HepG2 (cell line): ENCODE data around the gene ARL15. TPM values are rescaled to one million over a fixed set of nuclear protein-coding genes. Genes with fewer than 3 reads are reported as not detected.
A peak's percentile ranks its signal among the peaks of the same experiment; 100 is the strongest.

Source experiments
- ATAC-seq: fragments of 200-7000 bp; cut with Tn5 transposase; 3 replicates; pipeline ENCODE4 v1.9.1; 2020; ENCODE audit warnings: mild to moderate bottlenecking, moderate library complexity
- BruUV-seq: library from RNA; stranded (reverse); fragments of 400-500 nt; replicated peaks from 2 replicates; lab custom pipeline; 2021; lab: Mats Ljungman, UMichigan
- CTCF ChIA-PET: fragments of 300-600 bp; formaldehyde crosslinking; extraction: SDS; loops from one replicate; lab custom pipeline; 2021; ENCODE audit warnings: low total read pairs, inconsistent platforms, low intra/inter-chr PET ratio; lab: Yijun Ruan, JAX
- POLR2A ChIA-PET: fragments of 350-600 bp; sonication (Branson Sonifier 250); formaldehyde crosslinking; loops from one replicate; lab custom pipeline; 2020; ENCODE audit warnings: antibody characterized with exemption, inconsistent platforms; lab: Yijun Ruan, JAX
- DNase-seq: peaks from one replicate; pipeline ENCODE4 v3.0.0-alpha.2; 2015; ENCODE audit warnings: low spot score
- FAIRE-seq: peaks from 3 replicates; lab custom pipeline; 2011; peaks lifted over from hg19 to GRCh38; lab: Jason Lieb, UNC
- H2AFZ ChIP-seq: one replicate; pipeline ENCODE4 v1.6.1; 2011; ENCODE audit warnings: low read length, inconsistent platforms
- H3K27ac ChIP-seq: fragments of 300-600 bp; 3 replicates; pipeline ENCODE4 v1.8.0; 2011; ENCODE audit warnings: mixed run types, mild to moderate bottlenecking, mixed read lengths, low read length, inconsistent platforms; ENCODE audit not compliant: insufficient read depth; ENCODE audit errors: extremely low read length
- H3K27me3 ChIP-seq, 2 experiments: fragments of 200-600 bp in 1 of 2; 2 replicates in 1 of 2; 3 replicates in 1 of 2; pipeline versions ENCODE4 v1.6.0 to v1.8.0; 2011; ENCODE audit warnings: low read length in 2 of 2, mild to moderate bottlenecking in 2 of 2, moderate library complexity in 2 of 2, inconsistent platforms in 1 of 2; ENCODE audit not compliant: insufficient read depth in 2 of 2, control insufficient read depth in 1 of 2
- H3K36me3 ChIP-seq, 2 experiments: fragments of 200-600 bp in 1 of 2; replicated peaks in 1 of 2; 2 replicates in 1 of 2; 3 replicates in 1 of 2; pipeline versions ENCODE4 v1.5.1 to v1.8.0; 2011; ENCODE audit warnings: low read length in 2 of 2, inconsistent platforms in 1 of 2; ENCODE audit not compliant: insufficient read depth in 2 of 2, control insufficient read depth in 1 of 2
- H3K4me1 ChIP-seq: 2 replicates; pipeline ENCODE4 v1.5.1; 2012; ENCODE audit warnings: low read length, inconsistent platforms; ENCODE audit not compliant: insufficient read depth
- H3K4me2 ChIP-seq: 2 replicates; pipeline ENCODE4 v1.6.0; 2011; ENCODE audit warnings: low read depth, low read length, inconsistent platforms
- H3K4me3 ChIP-seq, 3 experiments: fragments of 200-600 bp in 1 of 3; sonication (generic), shearing (Covaris generic) in 1 of 3; replicated peaks in 1 of 3; 2 replicates each; pipeline ENCODE4 v1.5.1; 2011 to 2016; ENCODE audit warnings: low read length in 3 of 3, inconsistent platforms in 2 of 3, low read depth in 2 of 3, mild to moderate bottlenecking in 2 of 3, control low read depth in 1 of 3, mixed read lengths in 1 of 3; ENCODE audit not compliant: insufficient read depth in 1 of 3
- H3K79me2 ChIP-seq: one replicate; pipeline ENCODE4 v1.6.1; 2011; ENCODE audit warnings: low read length, inconsistent platforms; ENCODE audit not compliant: insufficient read depth
- H3K9ac ChIP-seq: 2 replicates; pipeline ENCODE4 v1.6.0; 2011; ENCODE audit warnings: mild to moderate bottlenecking, low read depth, low read length, inconsistent platforms; ENCODE audit not compliant: insufficient read depth
- H3K9me3 ChIP-seq: 2 replicates; pipeline ENCODE4 v1.5.1; 2012; ENCODE audit warnings: mild to moderate bottlenecking, low read length
- H4K20me1 ChIP-seq: 2 replicates; pipeline ENCODE4 v1.6.0; 2011; ENCODE audit warnings: inconsistent platforms, mild to moderate bottlenecking, low read length, moderate library complexity; ENCODE audit not compliant: insufficient read depth
- EP300 ChIP-seq, 3 experiments: sonication (generic) in 1 of 3; formaldehyde crosslinking in 1 of 3; IDR thresholded peaks; 2 replicates each; pipeline versions ENCODE4 v1.5.1 to v1.6.1; 2011 to 2020; ENCODE audit warnings: low read depth in 2 of 3, low read length in 2 of 3, borderline replicate concordance in 1 of 3, improper control_type of control experiment in 1 of 3, mild to moderate bottlenecking in 1 of 3, missing genetic modification reagents in 1 of 3, moderate library complexity in 1 of 3
- HNF4G ChIP-seq, 2 experiments: sonication (generic) in 1 of 2; formaldehyde crosslinking in 1 of 2; IDR thresholded peaks; 2 replicates each; pipeline versions ENCODE4 v1.4.0 to v1.6.1; 2011 to 2020; ENCODE audit warnings: borderline replicate concordance in 2 of 2, low read depth in 2 of 2, mild to moderate bottlenecking in 2 of 2, low read length in 1 of 2, missing genetic modification reagents in 1 of 2, moderate library complexity in 1 of 2
- KAT7 ChIP-seq: IDR thresholded peaks from 2 replicates; pipeline ENCODE4 v1.6.1; 2018; ENCODE audit warnings: borderline replicate concordance, missing compliant biosample characterization
- STAG1 ChIP-seq: sonication (generic); formaldehyde crosslinking; IDR thresholded peaks from 2 replicates; pipeline ENCODE4 v1.4.0; 2020; ENCODE audit warnings: missing genetic modification reagents
- ZNF263 ChIP-seq: sonication (generic); formaldehyde crosslinking; IDR thresholded peaks from 2 replicates; pipeline ENCODE4 v1.4.0; 2020; ENCODE audit warnings: missing genetic modification reagents
- ZNF773 ChIP-seq: sonication (generic); formaldehyde crosslinking; IDR thresholded peaks from 2 replicates; pipeline ENCODE4 v1.4.0; 2020; ENCODE audit warnings: missing genetic modification reagents, borderline replicate concordance
- WGBS: methylation state at CpG from one replicate; pipeline ENCODE4 v1.1.6; 2017; ENCODE audit warnings: low lambda C conversion rate; 5-methylcytosine and 5-hydroxymethylcytosine counted together
- in situ Hi-C: cut with HindIII; loops from 2 replicates; pipeline ENCODE4 v1.10.0; 2017; ENCODE audit warnings: low pct_unique_long_range_greater_than_20kb; ENCODE audit not compliant: extremely low pct_ligation_motif_present
- intact Hi-C: fragments of 100-400 bp; cut with micrococcal nuclease; formaldehyde crosslinking; loops from one replicate; pipeline ENCODE4 v1.10.0; 2022; ENCODE audit not compliant: unreplicated experiment
- polyA plus RNA-seq, 8 experiments: library from polyadenylated mRNA; depleted of rRNA in 3 of 8; stranded (reverse) in 7 of 8; unstranded in 1 of 8; fragments of >200 nt; fragmentation: Illumina TruSeq in 4 of 8; extraction: Trizol in 4 of 8; gene quantifications; 2 replicates each; pipeline versions ENCODE4 v1.2.1 to v1.2.3, GENCODE V29; 2011 to 2016; ENCODE audit warnings: low read depth in 4 of 8, missing spikeins in 1 of 8, mixed read lengths in 1 of 8; ENCODE audit not compliant: insufficient read depth in 1 of 8
- total RNA-seq, 5 experiments: library from RNA; depleted of rRNA; stranded (reverse); fragments of >200 nt; fragmentation: Illumina TruSeq; extraction: Trizol; gene quantifications; 2 replicates each; pipeline ENCODE4 v1.2.3, GENCODE V29; 2016; ENCODE audit warnings: low read depth in 1 of 5
- TF ChIP-seq, protein P1 (sequence below): sonication (generic); formaldehyde crosslinking; conservative IDR thresholded peaks from 2 replicates; pipeline ENCODE4 v1.4.0; 2020; ENCODE audit warnings: missing genetic modification reagents
- TF ChIP-seq, protein P2 (sequence below): sonication (generic); formaldehyde crosslinking; IDR thresholded peaks from 2 replicates; pipeline ENCODE4 v1.5.0; 2020; ENCODE audit warnings: mild to moderate bottlenecking, missing genetic modification reagents, moderate library complexity
- TF ChIP-seq, protein P3 (sequence below): sonication (generic); formaldehyde crosslinking; IDR thresholded peaks from 2 replicates; pipeline ENCODE4 v1.9.0; 2022; ENCODE audit warnings: missing genetic modification reagents, mild to moderate bottlenecking, borderline replicate concordance

Gene ARL15
- total and polyA plus RNA-seq, 2 of the 13 experiments (the other 11 are each of a cell fraction or from before 2014, with no cell fraction given): 2.5 to 7.7 TPM

GRCh38 chr5:54242297-54242696 is 68.1 kb downstream of the ARL15 start:
- 73% methylated on average over 5 of the region's 5 CpGs for WGBS
- no peak for ATAC-seq
- in situ Hi-C loops: no loop called here

DNA sequence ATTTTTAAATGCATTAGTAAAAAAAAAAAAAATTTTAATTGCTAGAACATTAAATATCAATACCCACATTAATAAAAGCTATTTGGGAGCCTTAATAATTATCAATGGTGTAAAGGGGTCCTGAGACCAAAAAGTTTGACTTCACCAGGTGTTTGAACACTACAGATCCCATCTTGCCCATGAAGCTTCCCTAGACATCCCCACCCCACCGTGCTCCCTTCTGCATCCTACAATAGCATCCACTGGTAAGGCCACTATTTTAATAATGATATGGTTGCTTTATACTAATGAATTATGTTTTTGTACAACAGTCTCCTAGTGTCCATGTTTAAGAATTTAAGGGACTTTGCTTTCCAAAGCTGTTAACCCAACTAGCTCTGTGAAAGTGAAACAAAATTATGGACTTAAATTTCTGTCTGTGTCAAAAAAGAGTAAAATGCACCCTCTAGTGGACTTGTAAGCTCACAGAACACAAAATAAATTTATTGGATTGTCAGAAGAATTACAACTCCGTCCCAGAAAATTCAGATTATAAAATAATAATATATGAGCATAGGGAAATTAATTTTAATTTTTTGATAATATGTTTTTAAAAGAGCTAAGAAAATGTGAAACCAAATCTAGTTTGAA is 76.0 kb downstream of the ARL15 start:
- no peak overlapping the region for H3K27ac ChIP-seq
- H3K4me1 ChIP-seq: no peaks in the 10 kb centered on the region
- no peaks in the 10 kb centered on the region for H3K36me3 ChIP-seq
- WGBS: 66% methylated on average over 2 of the region's 2 CpGs
- POLR2A ChIA-PET: no interaction called here
- no peaks in the 10 kb centered on the region for H3K79me2 ChIP-seq
- H4K20me1 ChIP-seq: no peaks in the 10 kb centered on the region
- FAIRE-seq (no peak), ATAC-seq (no peak), DNase-seq (peak; percentile 9)
- H3K9me3 ChIP-seq: no peaks in the 10 kb centered on the region
- H3K4me2 ChIP-seq: peak overlapping the region; percentile 18; the same call in 1 of the 2 replicates
- CTCF ChIA-PET: interaction anchor here (1.5 kb wide), 1 partner anchor 1064 kb away, joined by 5 read pairs; no protein-coding TSS in a partner anchor
- intact Hi-C loops: no loop called here
- H3K4me3 ChIP-seq: no peak overlapping the region
- H3K27me3 ChIP-seq: no peaks in the 10 kb centered on the region
- no peak overlapping the region for H2AFZ ChIP-seq
- H3K9ac ChIP-seq: no peak overlapping the region
- BruUV-seq: no TSS peak
- in situ Hi-C loops: no loop called here
- no peak for TF ChIP-seq HNF4G (IDR thresholded peaks at IDR 0.05; ENCODE audit: borderline replicate concordance, low read depth, low read length)
- no peak for TF ChIP-seq HNF4G (CRISPR knock-in tag; IDR thresholded peaks at IDR 0.05; ENCODE audit: borderline replicate concordance, low read depth)
- TF ChIP-seq, protein P1, sequence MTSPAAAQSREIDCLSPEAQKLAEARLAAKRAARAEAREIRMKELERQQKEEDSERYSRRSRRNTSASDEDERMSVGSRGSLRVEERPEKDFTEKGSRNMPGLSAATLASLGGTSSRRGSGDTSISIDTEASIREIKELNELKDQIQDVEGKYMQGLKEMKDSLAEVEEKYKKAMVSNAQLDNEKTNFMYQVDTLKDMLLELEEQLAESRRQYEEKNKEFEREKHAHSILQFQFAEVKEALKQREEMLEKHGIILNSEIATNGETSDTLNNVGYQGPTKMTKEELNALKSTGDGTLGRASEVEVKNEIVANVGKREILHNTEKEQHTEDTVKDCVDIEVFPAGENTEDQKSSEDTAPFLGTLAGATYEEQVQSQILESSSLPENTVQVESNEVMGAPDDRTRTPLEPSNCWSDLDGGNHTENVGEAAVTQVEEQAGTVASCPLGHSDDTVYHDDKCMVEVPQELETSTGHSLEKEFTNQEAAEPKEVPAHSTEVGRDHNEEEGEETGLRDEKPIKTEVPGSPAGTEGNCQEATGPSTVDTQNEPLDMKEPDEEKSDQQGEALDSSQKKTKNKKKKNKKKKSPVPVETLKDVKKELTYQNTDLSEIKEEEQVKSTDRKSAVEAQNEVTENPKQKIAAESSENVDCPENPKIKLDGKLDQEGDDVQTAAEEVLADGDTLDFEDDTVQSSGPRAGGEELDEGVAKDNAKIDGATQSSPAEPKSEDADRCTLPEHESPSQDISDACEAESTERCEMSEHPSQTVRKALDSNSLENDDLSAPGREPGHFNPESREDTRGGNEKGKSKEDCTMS: no peak
- TF ChIP-seq EP300 (IDR thresholded peaks at IDR 0.05; ENCODE audit: low read depth in 2 of 2, low read length in 2 of 2): no peak
- no peak for TF ChIP-seq EP300 (CRISPR knock-in tag; IDR thresholded peaks at IDR 0.05; ENCODE audit: borderline replicate concordance)
- no peak for TF ChIP-seq ZNF773
- TF ChIP-seq STAG1 (CRISPR knock-in tag): peak; percentile 55
- TF ChIP-seq, protein P2, sequence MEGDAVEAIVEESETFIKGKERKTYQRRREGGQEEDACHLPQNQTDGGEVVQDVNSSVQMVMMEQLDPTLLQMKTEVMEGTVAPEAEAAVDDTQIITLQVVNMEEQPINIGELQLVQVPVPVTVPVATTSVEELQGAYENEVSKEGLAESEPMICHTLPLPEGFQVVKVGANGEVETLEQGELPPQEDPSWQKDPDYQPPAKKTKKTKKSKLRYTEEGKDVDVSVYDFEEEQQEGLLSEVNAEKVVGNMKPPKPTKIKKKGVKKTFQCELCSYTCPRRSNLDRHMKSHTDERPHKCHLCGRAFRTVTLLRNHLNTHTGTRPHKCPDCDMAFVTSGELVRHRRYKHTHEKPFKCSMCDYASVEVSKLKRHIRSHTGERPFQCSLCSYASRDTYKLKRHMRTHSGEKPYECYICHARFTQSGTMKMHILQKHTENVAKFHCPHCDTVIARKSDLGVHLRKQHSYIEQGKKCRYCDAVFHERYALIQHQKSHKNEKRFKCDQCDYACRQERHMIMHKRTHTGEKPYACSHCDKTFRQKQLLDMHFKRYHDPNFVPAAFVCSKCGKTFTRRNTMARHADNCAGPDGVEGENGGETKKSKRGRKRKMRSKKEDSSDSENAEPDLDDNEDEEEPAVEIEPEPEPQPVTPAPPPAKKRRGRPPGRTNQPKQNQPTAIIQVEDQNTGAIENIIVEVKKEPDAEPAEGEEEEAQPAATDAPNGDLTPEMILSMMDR (CRISPR knock-in tag): peak; percentile 31; the same call in 1 of the 2 replicates
- peak; percentile 57; the same call in 1 of the 2 replicates for TF ChIP-seq ZNF263 (CRISPR knock-in tag)

More at GRCh38 chr5:54242297-54242696, 68.1 kb downstream of the ARL15 start:
- Histone ChIP-seq H3K4me2 (no peak overlapping the region), H3K9me3 (no peaks in the 10 kb centered on the region), H3K4me3 (no peak overlapping the region), H3K27ac (no peak overlapping the region), H3K36me3 (no peaks in the 10 kb centered on the region), H3K79me2 (no peaks in the 10 kb centered on the region), H2AFZ (no peak overlapping the region), H3K9ac (no peak overlapping the region)
- no TSS peak for BruUV-seq
- ChIA-PET POLR2A (no interaction called here), CTCF (interaction anchor here (2.1 kb wide), 1 partner anchor 247 kb away, joined by 13 read pairs; no protein-coding TSS in a partner anchor)
- no peak for TF ChIP-seq KAT7
- TF ChIP-seq, protein P3, sequence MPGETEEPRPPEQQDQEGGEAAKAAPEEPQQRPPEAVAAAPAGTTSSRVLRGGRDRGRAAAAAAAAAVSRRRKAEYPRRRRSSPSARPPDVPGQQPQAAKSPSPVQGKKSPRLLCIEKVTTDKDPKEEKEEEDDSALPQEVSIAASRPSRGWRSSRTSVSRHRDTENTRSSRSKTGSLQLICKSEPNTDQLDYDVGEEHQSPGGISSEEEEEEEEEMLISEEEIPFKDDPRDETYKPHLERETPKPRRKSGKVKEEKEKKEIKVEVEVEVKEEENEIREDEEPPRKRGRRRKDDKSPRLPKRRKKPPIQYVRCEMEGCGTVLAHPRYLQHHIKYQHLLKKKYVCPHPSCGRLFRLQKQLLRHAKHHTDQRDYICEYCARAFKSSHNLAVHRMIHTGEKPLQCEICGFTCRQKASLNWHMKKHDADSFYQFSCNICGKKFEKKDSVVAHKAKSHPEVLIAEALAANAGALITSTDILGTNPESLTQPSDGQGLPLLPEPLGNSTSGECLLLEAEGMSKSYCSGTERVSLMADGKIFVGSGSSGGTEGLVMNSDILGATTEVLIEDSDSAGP: no peak
- TF ChIP-seq, all 625 proteins: peak for 0
- H3K4me1 ChIP-seq: no peaks in the 10 kb centered on the region
- intact Hi-C loops: no loop called here
- no peaks in the 10 kb centered on the region for H4K20me1 ChIP-seq
- DNase-seq: no peak
- H3K27me3 ChIP-seq: no peaks in the 10 kb centered on the region
- FAIRE-seq: no peak
